SU-DHL-6 (cell line): ENCODE results near the gene TMEM87B.
A peak's percentile ranks its signal among the peaks of the same experiment; 100 is the strongest.

Experiments used
- H2AFZ ChIP-seq: fragments of 200-600 bp; sonication (generic); 2 replicates; pipeline ENCODE4 v1.6.1; 2014; ENCODE audit warnings: low read depth, mild to moderate bottlenecking, moderate library complexity, mixed read lengths, antibody characterized with exemption, low read length; ENCODE audit not compliant: severe bottlenecking
- H3F3A ChIP-seq: fragments of 200-600 bp; shearing (Covaris generic); 2 replicates; pipeline ENCODE4 v1.6.0; 2016; ENCODE audit warnings: antibody characterized with exemption, mild to moderate bottlenecking; ENCODE audit not compliant: insufficient read depth
- H3K27ac ChIP-seq: fragments of 200-600 bp; sonication (generic); 2 replicates; pipeline ENCODE4 v1.5.1; 2016; ENCODE audit warnings: low read depth, mild to moderate bottlenecking, low read length, moderate library complexity, mixed read lengths
- H3K27me3 ChIP-seq: fragments of 200-600 bp; sonication (generic), shearing (Covaris generic); 2 replicates; pipeline ENCODE4 v1.6.0; 2014; ENCODE audit warnings: mild to moderate bottlenecking, low read length
- H3K36me3 ChIP-seq: fragments of 200-600 bp; sonication (generic); 2 replicates; pipeline ENCODE4 v1.6.1; 2014; ENCODE audit warnings: mild to moderate bottlenecking, low read length, mixed read lengths
- H3K4me2 ChIP-seq: fragments of 300-600, 200-600 bp; shearing (Covaris generic), sonication (generic); 2 replicates; pipeline ENCODE4 v1.6.0; 2014; ENCODE audit warnings: low read length, low read depth, mild to moderate bottlenecking; ENCODE audit not compliant: poor library complexity, severe bottlenecking
- H3K4me3 ChIP-seq: fragments of 200-600 bp; sonication (generic); 2 replicates; pipeline ENCODE4 v1.5.1; 2014; ENCODE audit warnings: antibody characterized with exemption, low read length, mild to moderate bottlenecking, mixed read lengths; ENCODE audit not compliant: insufficient read depth, poor library complexity, severe bottlenecking
- H3K79me2 ChIP-seq: fragments of 200-600 bp; sonication (generic); 2 replicates; pipeline ENCODE4 v1.6.1; 2014; ENCODE audit warnings: mild to moderate bottlenecking, low read length, moderate library complexity; ENCODE audit not compliant: insufficient read depth
- H3K9ac ChIP-seq: fragments of 200-600 bp; sonication (generic); 2 replicates; pipeline ENCODE4 v1.7.0; 2014; ENCODE audit warnings: mild to moderate bottlenecking, low read length
- H3K9me2 ChIP-seq: fragments of 200-600 bp; sonication (generic); replicated peaks from 2 replicates; pipeline ENCODE4 v1.6.1; 2014; ENCODE audit warnings: low read length; ENCODE audit not compliant: insufficient read depth
- H3K9me3 ChIP-seq: fragments of 200-600 bp; sonication (generic); 2 replicates; pipeline ENCODE4 v1.6.1; 2014; ENCODE audit warnings: low read length, mixed read lengths; ENCODE audit not compliant: insufficient read depth
- H4K20me1 ChIP-seq: fragments of 200-600 bp; sonication (generic); 2 replicates; pipeline ENCODE4 v1.6.1; 2014; ENCODE audit warnings: low read depth, mild to moderate bottlenecking, antibody characterized with exemption, low read length, moderate library complexity, mixed read lengths
- CTCF ChIP-seq: fragments of 200-600 bp; sonication (generic); IDR thresholded peaks from one replicate; pipeline ENCODE4 v1.5.1; 2017; ENCODE audit warnings: antibody characterized with exemption, mild to moderate bottlenecking, low read length, moderate library complexity; ENCODE audit not compliant: insufficient read depth, poor library complexity, severe bottlenecking
- EZH2phosphoT487 ChIP-seq: fragments of 200-600 bp; sonication (generic), shearing (Covaris generic); conservative IDR thresholded peaks from 2 replicates; pipeline ENCODE4 v1.6.1; 2018; ENCODE audit warnings: mild to moderate bottlenecking, antibody characterized with exemption, low read length, moderate library complexity, mixed read lengths

TMEM87B gene

GRCh38 chr2:112153179-112153490 is 98.1 kb downstream of the TMEM87B start:
- H3K4me2 ChIP-seq = no peak overlapping the region
- no peak overlapping the region for H2AFZ ChIP-seq
- H3K27me3 ChIP-seq = no peaks in the 10 kb centered on the region
- H3K27ac ChIP-seq = no peak overlapping the region
- no peaks in the 10 kb centered on the region for H4K20me1 ChIP-seq
- H3K36me3 ChIP-seq = no peaks in the 10 kb centered on the region
- no peak overlapping the region for H3K9ac ChIP-seq
- no peak overlapping the region for H3K4me3 ChIP-seq
- H3K9me3 ChIP-seq = no peaks in the 10 kb centered on the region
- no peaks in the 10 kb centered on the region for H3K9me2 ChIP-seq
- H3K79me2 ChIP-seq = no peaks in the 10 kb centered on the region
- no peaks in the 10 kb centered on the region for H3F3A ChIP-seq
- no peak for TF ChIP-seq EZH2phosphoT487
- no peak for TF ChIP-seq CTCF

GRCh38 chr2:112153501-112153900 is 98.4 kb downstream of the TMEM87B start:
- H3K4me3 ChIP-seq = no peak overlapping the region
- H3K27me3 ChIP-seq = no peaks in the 10 kb centered on the region
- H3K9ac ChIP-seq = no peak overlapping the region
- H3K4me2 ChIP-seq = no peak overlapping the region
- no peak overlapping the region for H2AFZ ChIP-seq
- H3K27ac ChIP-seq = no peak overlapping the region
- H3K9me3 ChIP-seq = no peaks in the 10 kb centered on the region
- H3F3A ChIP-seq = no peaks in the 10 kb centered on the region
- no peaks in the 10 kb centered on the region for H3K9me2 ChIP-seq
- no peaks in the 10 kb centered on the region for H3K79me2 ChIP-seq
- no peaks in the 10 kb centered on the region for H3K36me3 ChIP-seq
- no peak for TF ChIP-seq EZH2phosphoT487
- no peak for TF ChIP-seq CTCF
- H4K20me1 ChIP-seq = no peaks in the 10 kb centered on the region

GRCh38 chr2:112154246-112155117 is 99.4 kb downstream of the TMEM87B start:
- Histone ChIP-seq H3K9me2 (no peaks in the 10 kb centered on the region), H3F3A (peaks cover 5% of the 10 kb centered on the region), H3K4me2 (peak overlapping the region; percentile 10), H3K36me3 (no peaks in the 10 kb centered on the region), H3K27ac (no peak overlapping the region), H2AFZ (peak overlapping the region; percentile 29), H3K4me3 (no peak overlapping the region), H3K27me3 (no peaks in the 10 kb centered on the region), H4K20me1 (no peaks in the 10 kb centered on the region), H3K79me2 (no peaks in the 10 kb centered on the region), H3K9ac (no peak overlapping the region), H3K9me3 (no peaks in the 10 kb centered on the region)
- TF ChIP-seq CTCF (no peak), EZH2phosphoT487 (no peak)
